ENCODE measurements around the gene CATSPERB. TPM values are rescaled to one million over a fixed set of nuclear protein-coding genes. Genes with fewer than 3 reads are reported as not detected.
"Not testable (repeated sequence)": the region's sequence is repeated elsewhere in the genome, so short reads cannot be mapped to it uniquely, and the experiment has no call there.

The CATSPERB gene
- total RNA-seq, 1 donor from 2014 or later = 3.3 TPM

DNA sequence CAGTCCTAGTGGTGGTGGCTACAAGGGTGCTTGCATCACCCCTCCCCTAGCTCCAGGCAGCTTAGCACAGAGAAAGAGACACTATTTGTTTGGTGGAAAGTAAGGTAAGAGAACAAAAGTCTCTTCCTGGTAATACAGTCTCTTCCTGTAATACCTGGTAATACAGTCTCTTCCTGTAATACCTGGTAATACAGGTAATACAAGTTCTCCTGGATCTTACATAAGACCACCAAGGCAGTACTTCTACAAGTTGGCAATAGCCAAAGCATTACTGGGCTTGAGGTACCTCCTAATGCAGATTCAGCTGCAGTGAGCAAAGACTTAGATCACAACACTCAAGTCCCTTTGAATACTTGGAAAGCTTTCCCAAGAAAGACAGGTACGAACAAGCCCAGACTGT is 77.0 kb downstream of the CATSPERB start:
- ATAC-seq = peak; percentile 94

DNA sequence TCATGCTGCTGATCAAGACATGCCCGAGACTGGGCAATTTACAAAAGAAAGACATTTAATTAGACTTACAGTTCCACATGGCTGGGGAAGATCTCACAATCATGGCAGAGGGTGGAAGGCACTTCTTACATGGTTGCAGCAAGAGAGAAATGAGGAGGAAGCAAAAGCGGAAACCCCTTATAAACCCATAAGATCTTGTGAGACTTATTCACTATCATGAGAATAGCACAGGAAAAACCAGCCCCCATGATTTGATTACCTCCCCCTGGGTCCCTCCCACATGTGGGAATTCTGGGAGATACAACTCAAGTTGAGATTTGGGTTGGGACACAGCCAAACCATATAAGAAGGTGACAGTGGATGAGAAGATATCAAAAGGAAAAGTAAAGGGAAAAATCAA is 78.4 kb downstream of the CATSPERB start:
- no peak for ATAC-seq

DNA sequence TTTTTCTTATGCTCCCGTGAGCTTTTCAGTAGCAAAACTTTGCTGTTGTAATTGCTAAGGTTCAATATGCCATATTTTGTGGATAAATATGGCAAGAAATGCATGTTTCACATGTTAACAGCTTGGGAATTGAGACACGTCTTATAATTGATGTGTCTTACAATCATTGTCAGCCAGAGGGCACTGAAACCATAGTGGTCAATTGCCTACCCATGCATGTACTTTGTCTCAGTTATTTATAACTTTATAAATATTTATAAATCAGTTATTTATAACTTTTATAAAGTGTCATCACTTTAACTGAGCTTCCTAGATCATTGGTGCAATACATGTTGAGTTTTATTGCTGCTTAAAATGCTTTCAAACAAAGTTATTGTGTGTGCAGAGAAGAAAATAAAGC is 82.0 kb downstream of the CATSPERB start:
- no peak for ATAC-seq

DNA sequence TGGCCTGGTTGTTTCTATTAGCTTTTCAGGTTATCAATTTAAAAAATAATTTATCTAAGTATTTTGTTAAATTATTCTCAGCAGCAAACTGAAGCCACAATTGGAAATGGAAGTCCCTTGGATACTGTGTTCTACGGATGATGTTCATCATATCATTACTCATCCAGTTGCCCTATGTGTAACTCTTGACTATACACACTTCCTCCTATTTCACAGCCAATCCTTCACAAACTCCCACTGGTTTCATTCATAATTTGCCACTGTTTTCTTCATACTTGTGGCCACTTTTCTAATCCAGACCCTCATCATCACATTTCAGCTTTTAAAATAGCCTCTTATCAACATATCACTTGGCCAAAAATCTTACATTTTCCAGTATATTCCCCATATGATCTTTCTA is 84.0 kb downstream of the CATSPERB start:
- ATAC-seq = peak; percentile 62

DNA sequence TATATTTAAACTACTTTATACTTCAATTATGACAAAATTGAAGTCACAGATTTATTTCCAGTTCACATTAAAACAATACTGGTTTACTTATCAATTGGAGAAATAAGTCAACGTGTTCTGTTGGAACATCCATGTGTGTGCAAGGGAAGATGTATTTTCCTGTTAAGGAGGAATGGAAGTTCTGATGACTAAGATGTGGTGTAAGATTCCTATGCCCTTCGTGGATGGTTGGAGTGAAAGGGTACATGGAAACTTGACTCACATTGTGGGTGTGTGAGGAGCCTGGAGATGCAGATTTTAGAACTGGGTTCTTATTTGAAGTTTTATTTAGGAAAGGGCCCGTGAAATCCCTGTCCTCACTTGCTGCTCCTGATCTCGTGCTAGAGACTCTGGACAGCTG is 95.3 kb downstream of the CATSPERB start:
- ATAC-seq = no peak

GRCh38 chr14:91624757-91625156 is 107.1 kb downstream of the CATSPERB start:
- no peak for ATAC-seq

GRCh38 chr14:91614187-91614586 is 117.7 kb downstream of the CATSPERB start:
- ATAC-seq = no peak

- ATAC-seq = no peak
These were observed 118.3 kb downstream of the CATSPERB start for GRCh38 chr14:91613459-91614112.

GRCh38 chr14:91611528-91611927 is 120.4 kb downstream of the CATSPERB start:
- no peak for ATAC-seq

GRCh38 chr14:91609161-91609560 is 122.7 kb downstream of the CATSPERB start:
- no peak for ATAC-seq

GRCh38 chr14:91607322-91608047 is 124.4 kb downstream of the CATSPERB start:
- no peak for ATAC-seq

DNA sequence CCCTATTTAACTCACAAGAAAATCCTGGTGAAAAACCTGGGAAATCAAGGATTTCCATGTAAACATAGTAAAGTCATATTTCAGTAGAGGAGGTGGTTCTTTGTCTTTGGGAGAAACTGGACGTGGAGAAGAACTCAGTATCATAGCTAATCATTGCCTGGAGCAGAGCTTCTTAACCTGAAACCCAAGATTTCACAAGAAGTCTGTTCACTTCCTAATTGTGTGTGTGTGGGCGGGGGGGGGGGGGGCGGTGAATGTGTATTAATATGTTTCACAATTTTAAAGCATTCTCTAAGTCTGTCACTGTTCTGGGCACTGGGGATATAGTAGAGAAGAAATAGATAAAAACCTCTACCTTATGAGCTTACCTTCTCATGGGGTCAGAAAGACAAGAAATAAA is 125.0 kb downstream of the CATSPERB start:
- ATAC-seq = no peak

DNA sequence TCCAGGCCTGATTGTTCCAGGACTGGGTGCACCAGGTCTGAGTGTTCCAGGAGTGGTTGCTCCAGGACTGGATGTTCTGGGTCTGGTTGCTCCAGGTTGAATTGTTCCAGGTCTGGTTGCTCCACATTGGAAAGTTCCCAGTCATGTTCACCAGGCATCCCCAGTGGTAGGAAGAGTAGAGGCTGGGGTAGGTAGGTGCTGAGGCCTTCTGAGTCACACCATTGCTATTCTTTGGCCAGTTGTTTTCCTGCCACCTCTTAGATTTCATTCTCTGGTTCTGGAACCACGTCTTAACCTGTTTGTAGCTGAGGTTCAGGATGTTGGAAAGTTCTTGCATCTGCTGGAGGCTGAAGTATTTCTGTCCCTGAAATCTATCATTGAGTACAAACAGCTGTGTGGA is 127.3 kb downstream of the CATSPERB start:
- not testable (repeated sequence) for ATAC-seq

GRCh38 chr14:91599994-91600393 is 131.9 kb downstream of the CATSPERB start:
- no peak for ATAC-seq

GRCh38 chr14:91595736-91596135 is 136.2 kb downstream of the CATSPERB start:
- ATAC-seq = no peak

DNA sequence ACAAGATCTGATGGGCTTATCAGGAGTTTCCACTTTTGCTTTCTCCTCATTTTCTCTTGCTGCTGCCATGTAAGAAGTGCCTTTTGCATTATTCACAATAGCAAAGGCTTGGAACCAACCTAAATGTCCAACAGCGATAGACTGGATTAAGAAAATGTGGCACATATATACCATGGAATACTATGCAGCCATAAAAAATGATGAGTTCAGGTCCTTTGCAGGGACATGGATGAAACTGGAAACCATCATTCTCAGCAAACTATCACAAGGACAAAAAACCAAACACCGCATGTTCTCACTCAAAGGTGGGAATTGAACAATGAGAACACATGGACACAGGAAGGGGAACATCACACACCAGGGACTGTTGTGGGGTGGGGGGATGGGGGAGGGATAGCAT is 137.9 kb downstream of the CATSPERB start:
- not testable (repeated sequence) for ATAC-seq

- ATAC-seq = no peak
These were observed 145.5 kb downstream of the CATSPERB start for GRCh38 chr14:91586410-91586809.

DNA sequence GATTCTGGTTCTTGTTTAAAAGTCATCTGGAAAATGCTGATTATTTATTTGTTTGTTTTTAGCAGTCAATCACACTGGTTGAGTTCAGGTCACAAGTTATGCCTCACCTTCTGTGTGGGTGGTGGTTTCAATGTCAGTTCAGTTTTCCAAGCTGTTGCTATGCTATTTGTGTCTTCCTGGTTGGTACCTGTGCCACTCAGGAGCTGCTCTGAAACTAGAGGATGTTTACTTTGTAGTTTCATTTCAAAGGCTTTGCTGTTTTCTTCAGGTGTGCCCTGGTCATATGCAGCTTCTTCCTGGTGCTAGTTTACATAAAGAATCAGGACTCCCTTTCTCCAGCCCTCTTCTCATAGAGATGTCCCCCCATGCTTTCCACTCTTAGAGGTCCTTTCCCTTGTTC is 146.0 kb downstream of the CATSPERB start:
- ATAC-seq = no peak

- no peak for ATAC-seq
These were observed 149.1 kb downstream of the CATSPERB start for GRCh38 chr14:91582761-91583160.

GRCh38 chr14:91580876-91581577 is 150.9 kb downstream of the CATSPERB start:
- no peak for ATAC-seq

DNA sequence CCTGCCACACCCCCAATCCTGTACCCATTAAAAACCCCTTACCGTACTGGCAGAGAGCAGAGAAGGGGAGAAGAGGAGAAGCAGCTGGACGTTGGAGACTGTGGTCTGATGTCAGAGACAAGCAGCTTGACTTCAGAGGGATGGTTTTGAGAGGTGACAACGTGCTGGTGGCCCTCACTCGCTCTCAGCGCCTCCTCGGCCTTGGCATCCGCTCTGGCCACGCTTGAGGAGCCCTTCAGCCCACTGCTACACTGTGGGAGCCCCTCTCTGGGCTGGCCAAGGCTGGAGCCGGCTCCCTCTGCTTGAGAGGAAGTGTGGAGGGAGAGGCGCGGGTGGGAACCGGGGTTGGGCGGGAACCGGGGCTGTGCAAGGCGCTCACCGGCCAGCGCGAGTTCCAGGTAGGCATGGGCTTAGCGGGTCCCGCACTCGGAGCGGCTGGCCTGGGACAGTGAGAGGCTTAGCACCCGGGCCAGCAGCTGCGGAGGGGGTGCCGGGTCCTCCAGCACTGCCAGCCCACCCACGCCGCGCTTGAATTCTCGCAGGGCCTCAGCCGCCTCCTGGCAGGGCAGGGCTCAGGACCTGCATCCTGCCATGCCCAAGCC is 154.2 kb downstream of the CATSPERB start:
- no peak for ATAC-seq

DNA sequence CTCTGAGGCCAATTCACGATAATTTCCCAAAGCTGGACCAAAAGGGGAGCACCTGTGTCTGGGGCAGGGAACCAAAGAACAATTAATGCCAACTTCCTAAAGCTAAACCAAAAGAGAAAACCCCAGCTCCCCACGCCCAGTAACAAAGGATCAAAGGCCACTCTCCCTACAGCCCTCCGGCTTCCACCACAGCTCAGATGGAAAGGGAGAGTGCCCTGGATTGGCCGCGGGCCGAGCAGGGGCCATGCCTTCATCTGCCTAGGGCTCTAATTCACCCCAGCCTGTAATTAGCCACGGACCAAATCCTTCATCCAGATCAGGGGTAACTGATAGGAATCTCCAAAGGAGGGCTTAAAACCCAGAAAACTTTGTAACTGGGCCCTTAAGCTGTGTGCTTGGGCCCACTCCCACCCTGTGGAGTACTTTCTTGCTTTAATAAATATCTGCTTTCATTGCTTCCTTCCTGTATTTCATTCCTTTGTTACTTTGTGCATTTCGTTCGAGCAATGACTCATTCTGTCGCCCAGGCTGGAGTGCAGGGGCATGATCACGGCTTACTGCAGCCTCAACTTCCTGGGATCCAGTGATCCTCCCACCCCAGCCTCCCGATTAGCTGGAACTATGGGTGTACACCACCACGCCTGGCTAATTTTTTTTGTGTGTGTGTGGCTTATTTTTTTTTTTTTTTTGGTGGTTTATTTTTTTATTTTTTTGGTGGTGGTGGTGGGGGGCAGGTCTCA is 156.2 kb downstream of the CATSPERB start:
- ATAC-seq = no peak
